NCI-H2029 (cell line): ENCODE data around the gene C1orf159.
"Not testable (repeated sequence)": the region's sequence is repeated elsewhere in the genome, so short reads cannot be mapped to it uniquely, and the experiment has no call there.

Experiments
- DNase-seq: peaks from one replicate; lab custom pipeline; 2025; lab: John Stamatoyannopoulos, UW

The C1orf159 gene

DNA sequence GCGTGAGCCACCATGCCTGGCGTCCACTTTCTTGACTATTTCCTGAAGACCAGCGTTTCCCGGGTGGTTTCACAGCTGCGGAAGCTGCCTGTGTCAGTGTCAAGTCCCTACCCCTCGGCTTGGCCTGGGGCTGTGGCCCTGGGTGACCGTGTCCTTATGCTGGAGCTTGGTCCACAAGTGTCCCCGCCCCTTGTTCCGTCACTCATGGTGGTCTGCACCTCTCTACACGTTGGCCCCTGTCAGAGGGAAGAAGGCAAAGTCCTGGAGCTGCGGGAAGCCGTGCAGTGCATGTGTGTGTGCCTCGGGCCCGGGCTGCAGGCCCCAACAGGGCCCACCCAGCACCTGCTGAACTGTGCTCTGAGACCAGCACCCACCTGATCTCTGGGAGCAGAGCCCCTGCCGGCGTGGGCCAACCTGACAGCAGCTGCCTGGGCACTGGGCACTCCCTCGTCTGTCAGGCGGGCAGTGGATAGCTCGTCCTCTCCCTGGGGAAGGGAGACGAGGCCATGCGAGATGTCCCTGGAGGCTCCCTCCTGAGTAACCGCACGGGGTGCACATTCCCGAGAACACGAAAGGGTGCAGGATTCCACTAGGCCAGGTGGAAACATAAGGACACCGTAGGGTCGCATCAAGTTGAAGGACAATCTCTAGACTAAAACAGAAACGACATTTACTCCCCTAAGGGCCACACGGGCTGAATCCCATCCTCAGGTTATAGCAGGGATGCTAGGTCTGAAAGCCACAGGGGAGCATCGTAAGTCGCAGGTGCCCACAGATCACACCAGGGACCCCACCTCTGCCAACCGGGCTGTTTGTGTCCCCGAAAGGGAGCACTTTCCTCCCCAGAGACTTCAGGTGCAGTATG is 2.4 kb upstream of the C1orf159 start:
- no peak for DNase-seq

- no peak for DNase-seq
These were observed 1.6 kb upstream of the C1orf159 start for GRCh38 chr1:1117469-1117831.

GRCh38 chr1:1116701-1117468 is 996 bp upstream of the C1orf159 start:
- no peak for DNase-seq

DNA sequence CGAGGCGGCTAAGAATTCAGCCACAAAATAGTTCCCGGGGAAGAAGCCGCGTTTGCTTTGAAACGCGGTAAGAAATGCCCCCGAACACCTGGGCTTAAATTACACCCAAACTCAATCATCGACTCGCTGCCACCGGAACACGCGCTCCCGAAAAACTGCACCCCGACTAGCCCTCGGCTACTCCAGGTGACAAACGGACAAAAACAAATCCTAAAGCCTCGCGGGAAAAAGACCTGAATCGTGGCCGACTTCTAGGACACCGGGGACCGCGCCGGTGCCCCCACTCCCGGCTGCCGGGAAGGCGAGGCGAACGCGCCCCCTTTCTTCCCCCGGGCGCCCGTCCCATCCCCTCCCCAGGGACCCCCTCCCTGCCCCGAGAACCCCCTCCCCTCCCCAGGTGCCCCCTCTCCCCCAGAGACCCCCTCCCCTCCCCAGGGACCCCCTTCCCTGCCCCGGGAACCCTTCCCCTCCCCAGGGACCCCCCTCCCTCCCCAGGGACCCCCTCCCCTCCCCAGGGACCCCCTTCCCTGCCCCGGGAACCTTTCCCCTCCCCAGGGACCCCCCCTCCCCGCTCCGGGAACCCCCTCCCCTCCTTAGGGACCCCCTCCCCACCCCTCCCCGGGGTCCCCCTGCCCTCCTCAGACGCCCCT is 628 bp downstream of the C1orf159 start:
- DNase-seq = no peak

DNA sequence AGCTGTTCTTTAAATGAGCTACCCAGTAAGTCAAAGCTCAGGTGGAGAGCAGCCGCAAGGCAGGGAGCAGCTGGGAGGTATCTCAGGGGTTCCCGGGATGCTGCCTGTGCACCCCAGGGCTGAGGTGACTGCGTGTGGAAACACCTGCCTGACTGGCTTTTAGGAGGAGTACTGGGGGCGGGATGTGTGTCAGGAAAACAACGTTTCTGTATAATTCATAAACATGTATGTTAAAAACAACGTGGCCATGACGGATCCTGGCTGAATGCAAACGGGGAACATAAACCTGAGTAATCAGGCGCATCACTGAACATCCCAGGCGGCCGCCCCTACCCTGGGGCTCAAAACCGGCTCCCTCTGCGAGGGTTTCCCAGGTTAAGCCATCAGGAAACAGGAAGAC is 1.5 kb downstream of the C1orf159 start:
- no peak for DNase-seq

DNA sequence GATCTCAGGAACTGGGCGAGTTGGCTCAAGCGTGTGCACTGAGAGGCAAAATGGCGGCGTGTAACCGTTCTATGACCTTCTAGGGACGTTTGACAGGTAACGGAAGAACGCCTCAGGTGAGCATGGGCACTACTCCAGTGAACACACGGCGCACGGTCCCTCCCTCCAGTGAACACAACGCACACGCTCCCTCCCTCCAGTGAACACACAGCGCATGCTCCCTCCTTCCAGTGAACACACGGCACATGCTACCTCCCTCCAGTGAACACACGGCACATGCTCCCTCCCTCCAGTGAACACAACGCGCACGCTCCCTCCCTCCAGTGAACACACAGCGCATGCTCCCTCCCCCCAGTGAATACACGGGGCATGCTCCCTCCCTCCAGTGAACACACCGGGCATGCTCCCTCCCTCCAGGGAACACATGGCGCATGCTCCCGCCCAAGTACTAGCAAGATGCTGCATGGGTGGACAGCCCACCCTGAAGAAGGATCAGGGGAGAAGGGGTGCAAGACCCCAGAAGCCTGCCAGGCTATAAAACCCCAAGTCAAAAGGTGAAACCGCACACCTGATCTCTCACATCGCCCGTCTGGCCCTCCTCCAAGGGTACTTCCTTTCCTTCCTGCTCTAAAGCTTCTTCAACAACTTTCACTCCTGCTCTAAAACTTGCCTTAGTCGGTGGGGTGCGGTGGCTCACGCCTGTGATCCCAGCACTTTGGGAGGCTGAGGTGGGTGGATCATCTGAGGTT is 3.5 kb downstream of the C1orf159 start:
- no peak for DNase-seq

GRCh38 chr1:1111516-1112236 is 4.2 kb downstream of the C1orf159 start:
- DNase-seq = no peak

GRCh38 chr1:1110561-1110971 is 5.3 kb downstream of the C1orf159 start:
- no peak for DNase-seq

GRCh38 chr1:1109743-1110142 is 6.1 kb downstream of the C1orf159 start:
- no peak for DNase-seq

DNA sequence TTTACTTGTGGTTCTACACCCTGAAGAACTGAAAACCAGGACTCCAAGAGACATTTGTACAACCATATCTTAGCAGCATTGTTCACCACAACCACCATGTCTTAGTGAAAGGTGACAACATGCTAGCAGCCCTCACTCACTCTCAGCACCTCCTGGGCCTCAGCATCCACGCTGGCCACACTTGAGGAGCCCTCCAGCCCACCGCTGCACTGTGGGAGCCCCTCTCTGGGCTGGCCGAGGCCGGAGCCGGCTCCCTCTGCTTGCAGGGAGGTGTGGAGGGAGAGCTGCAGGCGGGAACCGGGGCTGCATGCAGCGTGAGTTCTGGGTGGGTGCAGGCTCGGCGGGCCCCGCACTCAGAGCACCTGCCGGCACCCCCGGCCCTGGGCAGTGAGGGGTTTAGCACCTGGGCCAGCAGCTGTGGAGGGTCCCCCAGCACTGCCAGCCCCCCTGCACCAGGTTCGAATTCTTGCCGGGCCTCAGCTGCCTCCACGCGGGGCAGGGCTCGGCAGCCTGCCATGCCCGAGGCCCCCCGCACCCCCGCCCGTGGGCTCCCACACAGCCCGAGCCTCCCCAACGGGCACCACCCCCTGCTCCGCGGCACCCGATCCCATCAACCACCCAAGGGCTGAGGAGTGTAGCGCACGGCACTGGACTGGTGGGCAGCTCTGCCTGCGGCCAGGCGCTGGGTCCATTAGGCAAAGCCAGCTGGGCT is 9.2 kb downstream of the C1orf159 start:
- DNase-seq = no peak

- not testable (repeated sequence) for DNase-seq
These were observed 11.7 kb downstream of the C1orf159 start for GRCh38 chr1:1104152-1104551.

- DNase-seq = no peak
These were observed 14.4 kb downstream of the C1orf159 start for GRCh38 chr1:1101503-1101902.

DNA sequence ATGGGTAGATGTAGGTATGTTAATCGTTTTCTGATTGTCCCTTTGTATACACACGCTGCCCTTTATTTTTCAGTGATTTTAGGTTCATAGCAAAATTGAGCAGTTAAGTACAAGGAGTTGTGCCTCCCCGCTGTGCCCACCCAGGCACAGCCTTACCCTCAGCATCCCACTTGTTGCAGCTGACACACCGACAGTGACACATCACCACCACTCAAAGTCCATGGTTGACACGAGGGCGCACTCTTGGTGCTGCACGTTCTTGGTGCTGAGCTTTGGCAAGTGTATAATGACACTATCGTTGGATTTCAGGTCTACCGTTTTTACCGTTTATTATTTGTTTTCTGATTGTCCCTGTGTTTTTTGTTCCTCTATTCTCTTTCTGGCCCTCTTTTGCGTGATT is 15.6 kb downstream of the C1orf159 start:
- no peak for DNase-seq

GRCh38 chr1:1099506-1100183 is 16.2 kb downstream of the C1orf159 start:
- DNase-seq = no peak

GRCh38 chr1:1098681-1099421 is 17.0 kb downstream of the C1orf159 start:
- no peak for DNase-seq

DNA sequence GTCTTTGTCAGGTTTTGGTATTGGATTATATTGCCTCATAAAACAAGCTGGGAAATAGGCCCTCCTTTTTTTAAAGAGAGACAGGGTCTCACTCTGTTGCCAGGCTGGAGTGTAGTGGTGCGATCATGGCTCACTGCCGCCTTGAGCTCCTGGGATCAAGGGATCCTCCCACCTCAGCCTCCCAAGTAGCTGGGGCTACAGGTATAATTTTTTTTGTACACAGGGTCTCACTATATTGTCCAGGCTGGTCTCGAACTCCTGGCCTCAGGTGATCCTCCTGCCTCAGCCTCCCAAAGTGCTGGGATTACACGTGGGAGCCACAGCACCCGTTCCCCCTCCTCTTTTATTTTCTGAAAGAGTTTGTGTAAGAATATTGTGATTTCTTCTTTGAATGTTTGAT is 19.8 kb downstream of the C1orf159 start:
- not testable (repeated sequence) for DNase-seq

DNA sequence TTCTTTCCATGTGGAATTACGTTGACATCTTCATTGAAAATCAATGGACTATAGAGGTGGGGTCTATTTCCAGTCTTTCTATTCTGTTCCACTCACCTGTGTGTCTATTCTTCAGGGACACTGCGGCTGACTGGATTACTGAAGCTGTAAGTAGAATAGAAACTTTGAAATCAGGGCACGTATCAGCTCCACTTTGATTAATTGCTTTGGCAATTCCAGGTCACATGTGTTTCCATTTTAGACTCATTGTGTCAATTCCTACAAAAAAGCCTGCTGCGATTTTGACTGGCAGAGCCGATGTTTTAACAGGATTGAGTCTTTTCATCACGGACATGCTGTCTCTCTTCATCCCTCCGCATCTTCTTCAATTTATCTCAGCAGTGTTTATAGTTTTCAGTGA is 20.9 kb downstream of the C1orf159 start:
- no peak for DNase-seq

GRCh38 chr1:1093610-1093943 is 22.3 kb downstream of the C1orf159 start:
- DNase-seq = no peak

DNA sequence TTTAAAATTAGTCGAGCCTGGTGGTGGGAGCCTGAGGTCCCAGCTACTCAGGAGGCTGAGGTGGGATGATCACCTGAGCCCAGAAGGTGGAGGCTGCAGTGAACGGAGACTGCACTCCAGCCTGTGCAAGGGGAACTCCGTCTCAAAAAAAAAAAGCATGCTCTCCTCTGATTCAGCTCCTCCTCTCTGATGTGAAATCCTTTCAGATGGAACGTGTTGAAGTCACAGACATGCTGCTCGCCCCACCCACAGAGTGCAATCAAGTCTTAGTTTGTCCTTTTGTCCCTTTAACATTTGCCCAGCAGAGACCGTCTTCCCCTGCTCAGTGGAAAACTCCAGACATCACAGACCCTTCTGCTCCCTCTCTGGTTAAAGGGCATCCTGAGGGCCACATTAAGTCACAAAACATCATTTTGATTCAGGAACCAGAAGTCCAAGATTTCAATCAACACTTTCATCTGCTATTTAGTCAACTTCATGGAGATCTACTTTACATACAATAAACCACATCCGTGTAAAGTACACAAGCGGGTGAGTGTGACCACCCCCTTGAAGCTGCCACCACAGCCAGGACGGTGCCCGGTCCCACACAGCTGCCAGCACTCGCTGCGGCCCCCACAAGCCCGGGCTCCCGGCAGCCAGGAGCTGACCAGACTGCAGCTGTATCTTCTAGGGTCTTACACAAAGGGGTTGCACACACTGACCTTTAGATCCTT is 22.8 kb downstream of the C1orf159 start:
- no peak for DNase-seq
